Fibroblast of the conjunctiva (primary cell): Measurements from ENCODE around the gene CFAP97D2.
"Not testable (repeated sequence)": the region's sequence is repeated elsewhere in the genome, so short reads cannot be mapped to it uniquely, and the experiment has no call there.

Experiments used
- DNase-seq: peaks from one replicate; pipeline ENCODE4 v3.0.0-alpha.2; 2010; ENCODE audit warnings: low read depth

The CFAP97D2 gene

GRCh38 chr13:114236227-114236626 lies 57.2 kb downstream of the CFAP97D2 start:
- no peak for DNase-seq

GRCh38 chr13:114237415-114238112 lies 58.5 kb downstream of the CFAP97D2 start:
- DNase-seq: no peak

DNA sequence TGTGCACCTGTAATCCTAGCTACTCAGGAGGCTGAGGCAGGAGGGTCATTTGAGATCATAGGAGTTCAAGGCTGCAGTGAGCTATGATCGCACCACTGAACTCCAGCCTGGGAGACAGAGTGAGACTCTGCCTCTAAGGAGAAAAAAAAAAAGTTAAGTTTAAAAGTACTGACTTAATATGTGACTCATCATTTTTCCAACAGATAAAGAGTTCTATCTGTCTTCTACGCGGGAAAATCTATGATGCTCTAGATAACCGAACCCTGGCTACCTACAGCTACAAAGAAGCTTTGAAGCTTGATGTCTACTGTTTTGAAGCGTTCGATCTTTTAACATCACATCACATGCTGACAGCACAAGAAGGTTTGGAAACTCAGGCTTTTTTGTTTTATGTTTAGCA lies 62.9 kb downstream of the CFAP97D2 start:
- no peak for DNase-seq

- DNase-seq: no peak
These were observed 64.9 kb downstream of the CFAP97D2 start for GRCh38 chr13:114243971-114244370.

DNA sequence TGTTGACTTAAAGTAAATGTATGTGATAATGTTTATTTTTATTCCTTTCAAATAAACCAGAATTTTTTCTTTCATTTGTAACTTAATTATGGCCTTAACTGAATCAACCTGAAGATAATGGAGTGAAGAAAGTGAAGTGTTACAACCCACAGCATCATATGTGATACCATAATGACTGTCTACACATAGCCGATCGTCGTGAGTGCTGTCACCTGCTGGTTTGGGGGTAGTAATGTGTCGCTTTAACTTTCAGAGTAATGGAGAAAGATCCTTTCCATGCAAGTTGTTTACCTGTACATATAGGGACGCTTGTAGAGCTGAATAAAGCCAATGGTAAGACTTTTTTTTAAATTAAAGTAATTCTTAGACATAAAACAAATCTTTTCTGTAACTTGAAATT lies 65.6 kb downstream of the CFAP97D2 start:
- DNase-seq: no peak

DNA sequence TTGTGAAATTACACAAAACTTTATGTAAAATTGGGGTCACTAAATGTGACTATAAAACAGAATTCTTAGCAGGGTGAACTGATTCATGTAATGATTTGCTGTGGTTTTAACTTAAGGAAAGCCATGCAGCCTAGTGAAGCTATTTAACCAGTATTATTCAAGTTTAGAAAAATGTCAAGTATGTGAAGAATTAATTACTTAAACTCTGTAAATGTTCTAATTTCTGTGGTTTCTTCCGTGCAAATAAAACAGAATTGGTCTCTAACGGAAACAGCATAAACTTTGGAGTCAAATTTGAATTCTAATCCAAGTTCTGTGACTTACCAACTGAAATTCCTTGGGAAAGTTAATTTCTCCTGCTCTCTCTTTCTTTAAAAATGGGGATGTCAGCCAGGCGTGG lies 69.0 kb downstream of the CFAP97D2 start:
- no peak for DNase-seq

DNA sequence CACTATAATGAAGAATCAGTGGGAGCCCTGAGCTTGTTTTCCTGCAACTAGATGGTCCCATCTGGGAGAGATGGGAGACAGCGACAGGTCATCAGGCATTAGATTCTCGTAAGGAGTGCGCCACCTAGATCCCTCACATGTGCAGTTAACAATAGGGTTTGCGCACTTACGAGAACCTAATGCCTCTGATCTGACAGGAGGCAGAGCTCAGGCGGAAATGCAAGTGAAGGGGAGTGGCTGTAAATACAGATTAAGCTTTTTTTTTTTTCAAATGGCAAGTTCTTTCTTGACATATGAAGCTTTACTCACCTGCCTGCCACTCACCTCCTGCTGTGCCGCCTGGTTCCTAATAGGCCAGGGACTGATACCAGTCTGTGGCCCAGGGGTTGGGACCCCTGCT lies 70.0 kb downstream of the CFAP97D2 start:
- DNase-seq: no peak

DNA sequence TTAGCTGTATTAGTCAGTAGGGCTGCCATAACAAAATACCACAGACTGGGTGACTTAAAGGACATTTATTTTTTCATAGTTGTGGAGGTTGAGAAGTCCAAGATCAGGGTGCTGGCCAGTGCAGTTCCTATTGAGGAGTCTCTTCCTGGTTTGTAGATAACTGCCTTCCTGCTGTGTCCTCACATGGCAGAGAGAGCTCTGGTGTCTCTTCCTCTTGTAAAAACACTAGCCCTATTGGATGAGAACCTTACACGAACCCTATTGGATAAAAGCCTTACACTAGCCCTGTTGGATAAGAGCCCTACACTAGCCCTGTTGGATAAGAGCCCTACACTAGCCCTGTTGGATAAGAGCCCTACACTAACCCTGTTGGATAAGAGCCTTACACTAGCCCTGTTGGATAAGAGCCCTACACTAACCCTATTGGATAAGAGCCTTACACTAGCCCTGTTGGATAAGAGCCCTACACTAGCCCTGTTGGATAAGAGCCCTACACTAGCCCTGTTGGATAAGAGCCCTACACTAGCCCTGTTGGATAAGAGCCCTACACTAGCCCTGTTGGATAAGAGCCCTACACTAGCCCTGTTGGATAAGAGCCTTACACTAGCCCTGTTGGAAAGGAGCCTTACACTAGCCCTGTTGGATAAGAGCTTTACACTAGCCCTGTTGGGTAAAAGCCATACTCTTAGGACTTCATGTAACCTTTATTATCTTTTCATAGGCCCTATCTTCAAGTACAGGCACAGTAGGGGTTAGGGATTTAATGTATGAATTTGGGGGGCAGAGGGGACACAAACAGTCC lies 72.8 kb downstream of the CFAP97D2 start:
- not testable (repeated sequence) for DNase-seq

DNA sequence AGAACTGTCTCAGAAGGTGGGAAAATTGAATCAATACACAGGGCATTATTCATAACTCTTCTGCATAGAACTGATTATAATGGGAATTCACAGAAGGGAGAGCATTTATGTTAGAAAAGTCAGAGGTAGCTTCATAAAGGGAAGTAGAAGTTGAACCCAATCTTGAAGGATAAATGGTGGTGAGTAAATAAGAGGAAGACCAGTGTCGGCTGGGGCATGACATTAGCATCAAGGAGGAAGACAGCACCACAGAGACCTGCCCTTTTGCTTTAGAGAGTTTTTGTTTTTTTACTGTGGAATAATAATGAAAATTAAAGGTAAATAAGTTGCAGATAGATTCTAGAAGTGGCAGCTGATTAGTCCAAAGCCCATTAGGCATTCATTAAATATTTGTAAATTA lies 77.5 kb downstream of the CFAP97D2 start:
- DNase-seq: no peak

DNA sequence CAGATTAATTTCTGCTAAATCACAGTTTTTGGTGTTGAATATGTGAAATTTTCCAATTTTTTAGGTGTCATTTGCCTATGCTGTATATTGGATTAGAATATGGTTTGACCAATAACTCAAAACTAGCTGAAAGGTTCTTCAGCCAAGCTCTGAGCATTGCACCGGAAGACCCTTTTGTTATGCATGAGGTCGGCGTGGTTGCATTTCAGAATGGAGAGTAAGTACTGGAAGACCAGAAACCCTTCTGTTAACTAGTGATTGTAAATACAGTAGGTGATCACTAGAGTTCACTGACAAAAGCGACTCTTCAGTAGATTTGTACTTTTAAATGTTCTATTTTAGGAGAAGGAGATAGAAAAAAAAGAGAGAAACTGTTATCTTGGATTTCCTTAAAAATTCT lies 78.0 kb downstream of the CFAP97D2 start:
- no peak for DNase-seq

DNA sequence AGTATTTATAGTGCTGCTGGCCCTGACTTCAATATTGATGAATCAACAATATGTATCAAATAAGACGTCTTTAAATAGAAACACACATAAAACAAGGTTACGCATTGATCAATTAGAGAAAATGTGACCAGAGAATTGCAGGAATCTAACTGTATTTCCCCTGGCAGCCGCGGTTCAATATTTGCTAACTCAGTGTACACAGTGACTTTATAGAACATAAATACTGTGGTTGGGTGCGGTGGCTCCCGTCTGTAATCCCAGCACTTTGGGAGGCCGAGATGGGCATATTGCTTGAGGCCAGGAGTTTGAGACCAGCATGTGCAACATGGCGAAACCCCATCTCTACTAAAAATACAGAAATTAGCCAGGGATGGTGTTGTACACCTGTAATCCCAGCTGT lies 79.5 kb downstream of the CFAP97D2 start:
- no peak for DNase-seq

DNA sequence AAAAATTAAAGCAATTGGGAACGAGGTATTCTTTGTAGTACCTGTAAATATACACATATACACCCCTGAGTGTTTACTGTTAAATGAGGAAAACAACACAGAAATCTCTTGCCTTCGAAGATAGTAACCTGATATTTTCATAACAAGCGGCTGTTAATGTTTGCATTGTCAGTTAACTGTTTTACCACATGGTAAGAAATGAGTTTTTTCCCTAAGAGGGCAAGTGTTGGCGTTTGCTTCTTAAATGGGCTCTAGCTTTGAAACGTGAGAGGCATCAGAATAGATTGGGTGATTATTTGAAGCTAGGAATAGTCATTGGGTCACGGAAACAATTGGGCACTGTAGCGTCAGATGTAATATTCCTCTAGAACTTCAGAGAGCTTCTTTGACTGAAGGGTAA lies 80.3 kb downstream of the CFAP97D2 start:
- no peak for DNase-seq

DNA sequence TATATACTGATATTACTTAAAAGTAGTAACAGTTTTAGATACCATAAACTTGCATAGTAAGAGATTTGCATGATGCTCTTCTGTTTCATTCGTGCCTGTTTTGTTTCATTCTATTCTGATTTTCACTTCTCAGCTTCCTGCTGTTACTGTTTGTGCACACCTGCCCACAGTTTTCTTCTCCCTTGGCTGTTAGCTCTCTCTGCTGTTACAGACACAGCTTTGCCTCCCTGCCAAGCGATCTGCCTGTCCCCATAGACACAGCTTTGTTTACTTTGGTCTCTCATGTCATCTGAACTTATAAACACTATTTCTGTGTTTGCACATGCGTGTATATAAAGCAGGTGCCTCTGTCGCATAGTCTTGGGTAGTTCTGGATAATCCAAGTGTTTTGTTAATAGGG lies 80.9 kb downstream of the CFAP97D2 start:
- DNase-seq: no peak

- no peak for DNase-seq
These were observed 81.8 kb downstream of the CFAP97D2 start for GRCh38 chr13:114260814-114261213.

GRCh38 chr13:114261328-114261965 lies 82.4 kb downstream of the CFAP97D2 start:
- no peak for DNase-seq

DNA sequence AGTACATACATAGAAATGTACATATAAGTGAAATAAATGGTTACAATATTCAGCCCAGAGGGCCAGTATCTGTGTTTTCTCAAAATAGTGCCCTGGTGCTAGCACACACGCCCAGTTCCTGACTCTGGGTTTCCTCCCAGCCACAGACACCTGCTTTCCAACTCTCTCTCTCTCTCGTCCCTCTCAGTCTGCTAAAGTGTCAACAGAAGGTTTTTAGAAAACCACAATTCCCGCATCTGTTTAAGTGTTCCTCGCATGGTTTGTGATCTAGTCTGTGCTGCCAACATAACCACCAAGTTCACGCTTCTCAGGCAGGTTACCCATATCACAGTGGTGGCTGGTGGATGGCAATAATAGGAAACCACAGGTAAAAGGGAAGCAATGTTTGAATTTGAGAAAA lies 84.5 kb downstream of the CFAP97D2 start:
- DNase-seq: no peak

GRCh38 chr13:114264313-114264712 lies 85.3 kb downstream of the CFAP97D2 start:
- not testable (repeated sequence) for DNase-seq

GRCh38 chr13:114264886-114265611 lies 86.0 kb downstream of the CFAP97D2 start:
- DNase-seq: no peak

GRCh38 chr13:114266241-114266640 lies 87.2 kb downstream of the CFAP97D2 start:
- no peak for DNase-seq

DNA sequence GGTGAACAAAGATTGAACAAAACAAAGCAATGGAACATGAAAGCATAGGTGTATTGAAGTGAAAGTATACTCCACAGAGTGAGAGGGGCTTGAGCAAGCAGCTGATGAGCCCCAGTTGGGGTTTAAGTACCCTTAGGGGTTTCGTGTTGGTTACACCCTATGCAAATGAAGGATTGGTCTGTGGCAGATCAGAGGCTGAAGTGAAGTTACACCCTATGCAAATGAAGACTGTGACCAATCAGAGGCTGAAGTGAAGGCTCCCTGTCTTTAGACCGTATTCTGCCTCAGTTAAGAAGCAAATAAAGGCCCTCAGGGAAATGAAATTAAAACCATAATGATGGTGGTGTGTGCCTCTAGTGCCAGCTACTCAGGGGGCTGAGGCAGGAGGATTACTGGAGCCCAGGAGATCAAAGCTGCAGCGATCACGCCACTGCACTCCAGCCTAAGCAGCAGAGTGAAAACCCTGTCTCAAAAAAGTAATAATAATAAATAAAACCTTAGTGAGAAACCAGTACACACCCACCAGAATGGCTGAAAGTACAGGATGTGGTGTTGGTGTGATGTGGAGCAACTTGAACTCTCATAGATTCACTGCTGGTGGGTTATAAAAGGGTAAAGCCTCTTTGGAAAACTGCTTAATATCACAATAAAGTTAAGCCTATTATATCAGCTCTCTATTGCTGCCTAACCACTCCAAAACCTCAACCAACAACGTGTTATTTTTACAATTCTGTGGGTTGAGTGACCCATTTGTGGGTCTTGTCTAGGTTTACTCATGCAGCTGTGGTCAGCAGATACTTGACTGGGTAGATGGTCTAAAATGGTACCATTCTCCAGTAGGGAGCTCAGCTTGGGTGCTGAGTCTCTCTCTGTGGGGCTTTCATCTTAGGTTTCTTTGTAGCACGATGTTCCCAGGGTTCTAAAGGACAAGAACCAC lies 89.6 kb downstream of the CFAP97D2 start:
- DNase-seq: no peak

GRCh38 chr13:114269281-114269770 lies 90.3 kb downstream of the CFAP97D2 start:
- no peak for DNase-seq
